Measurements from ENCODE around the gene VENTX. TPM values are rescaled to one million over a fixed set of nuclear protein-coding genes. Genes with fewer than 3 reads are reported as not detected.

The VENTX gene
- total RNA-seq, 4 donors from 2014 or later, result 0.46 to 2.5 (median 2.0) TPM

DNA sequence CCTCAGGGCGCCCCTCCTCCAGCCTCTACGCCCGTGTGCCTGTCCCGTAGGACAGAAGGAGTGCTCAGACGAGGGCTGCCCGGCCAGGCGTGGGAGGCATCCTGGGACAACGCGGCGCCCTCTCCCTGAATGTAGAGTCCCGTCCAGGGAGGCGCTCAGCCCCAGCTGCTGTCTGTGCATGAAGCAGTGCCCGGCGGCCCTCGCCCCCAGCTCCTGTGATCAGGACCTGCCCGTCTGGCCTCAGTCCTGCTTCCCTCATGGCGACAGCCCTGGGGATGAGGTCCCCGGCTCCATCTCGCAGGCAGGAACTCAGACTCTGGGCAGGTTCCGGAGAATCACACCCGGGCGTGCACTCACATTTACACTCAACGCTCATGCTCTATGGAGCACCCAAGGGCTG lies 32.5 kb upstream of the VENTX start:
- H3K4me3 ChIP-seq, result no peak overlapping the region
- no peaks in the 10 kb centered on the region for H3K9me3 ChIP-seq
- no peak overlapping the region for H3K27ac ChIP-seq (replicated peaks in 1 of 4)
- H3K27me3 ChIP-seq, result peaks cover 0 to 15% (median 0%) of the 10 kb centered on the region in 4 donors
- H3K36me3 ChIP-seq, result no peaks in the 10 kb centered on the region
- TF ChIP-seq CTCF (IDR thresholded peaks at IDR 0.05) (no peak), POLR2AphosphoS5 (IDR thresholded peaks at IDR 0.05) (no peak), EP300 (IDR thresholded peaks at IDR 0.05) (no peak), POLR2A (IDR thresholded peaks at IDR 0.05; ENCODE audit: low read depth) (no peak)
- no peaks in the 10 kb centered on the region for H3K4me1 ChIP-seq
- intact Hi-C loops (cut with DNase I), result no loop called here
- no peak for DNase-seq (ENCODE audit: extremely low spot score)
- WGBS, result 90% methylated on average over 2 of the region's 23 CpGs

- H3K27me3 ChIP-seq, result peaks cover 0 to 17% (median 0%) of the 10 kb centered on the region in 4 donors
- no peaks in the 10 kb centered on the region for H3K36me3 ChIP-seq
- 88% methylated on average over 13 of the region's 17 CpGs for WGBS
- TF ChIP-seq CTCF (IDR thresholded peaks at IDR 0.05) (no peak), POLR2A (IDR thresholded peaks at IDR 0.05; ENCODE audit: low read depth) (no peak), EP300 (IDR thresholded peaks at IDR 0.05) (no peak), POLR2AphosphoS5 (IDR thresholded peaks at IDR 0.05) (no peak)
- H3K4me1 ChIP-seq, result no peaks in the 10 kb centered on the region
- DNase-seq (ENCODE audit: extremely low spot score), result no peak
- intact Hi-C loops (cut with DNase I), result no loop called here
- H3K9me3 ChIP-seq, result no peaks in the 10 kb centered on the region
- no peak overlapping the region for H3K27ac ChIP-seq (replicated peaks in 1 of 4)
- H3K4me3 ChIP-seq, result no peak overlapping the region
Observed at GRCh38 chr10:133206356-133207040, 31.2 kb upstream of the VENTX start.

- Histone ChIP-seq H3K9me3 (no peaks in the 10 kb centered on the region), H3K27me3 (peaks cover 0 to 19% (median 0%) of the 10 kb centered on the region in 4 donors), H3K4me1 (no peaks in the 10 kb centered on the region), H3K27ac (replicated peaks in 1 of 4) (no peak overlapping the region), H3K36me3 (no peaks in the 10 kb centered on the region), H3K4me3 (no peak overlapping the region)
- TF ChIP-seq POLR2A (IDR thresholded peaks at IDR 0.05; ENCODE audit: low read depth) (no peak), CTCF (IDR thresholded peaks at IDR 0.05) (no peak), POLR2AphosphoS5 (IDR thresholded peaks at IDR 0.05) (no peak), EP300 (IDR thresholded peaks at IDR 0.05) (no peak)
- intact Hi-C loops (cut with DNase I), result no loop called here
- WGBS, result 91% methylated on average over 28 of the region's 36 CpGs
- DNase-seq (ENCODE audit: extremely low spot score), result no peak
Observed at GRCh38 chr10:133207041-133207600, 30.5 kb upstream of the VENTX start.

DNA sequence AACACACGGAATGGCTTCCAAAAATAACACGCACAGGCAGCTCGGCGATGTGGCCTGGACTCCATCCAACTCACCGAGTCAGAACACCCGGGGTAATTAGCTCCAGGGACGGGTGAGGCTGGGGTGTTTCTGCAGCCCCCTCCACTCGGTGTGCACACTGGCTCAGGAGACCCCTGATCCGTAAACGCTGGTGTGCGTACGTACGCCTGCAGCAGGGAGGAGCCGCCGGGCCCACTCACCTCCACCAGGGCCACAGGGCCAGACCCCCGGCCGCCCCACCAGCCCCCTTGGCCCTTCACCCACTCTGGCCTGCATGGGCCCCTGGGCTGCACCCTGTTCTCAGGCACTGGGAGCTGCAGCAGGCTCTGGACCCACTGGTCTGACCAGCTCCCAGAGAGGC lies 30.0 kb upstream of the VENTX start:
- no peaks in the 10 kb centered on the region for H3K4me1 ChIP-seq
- no peak for DNase-seq (ENCODE audit: extremely low spot score)
- H3K4me3 ChIP-seq, result no peak overlapping the region
- intact Hi-C loops (cut with DNase I), result no loop called here
- no peaks in the 10 kb centered on the region for H3K9me3 ChIP-seq
- no peak overlapping the region for H3K27ac ChIP-seq (replicated peaks in 1 of 4)
- TF ChIP-seq EP300 (IDR thresholded peaks at IDR 0.05) (no peak), POLR2A (IDR thresholded peaks at IDR 0.05; ENCODE audit: low read depth) (no peak), POLR2AphosphoS5 (IDR thresholded peaks at IDR 0.05) (no peak), CTCF (IDR thresholded peaks at IDR 0.05) (no peak)
- H3K27me3 ChIP-seq, result peaks cover 0 to 24% (median 0%) of the 10 kb centered on the region in 4 donors
- WGBS, result 93% methylated on average over 3 of the region's 17 CpGs
- no peaks in the 10 kb centered on the region for H3K36me3 ChIP-seq
